GM12873 (cell line): Measurements from ENCODE around the gene MAVS.

ENCODE experiments used
- TF ChIP-seq, protein P1 (sequence below): IDR thresholded peaks from 2 replicates; pipeline ENCODE4 v1.5.1; 2012; ENCODE audit warnings: low read depth, mild to moderate bottlenecking, moderate library complexity, low read length, control low read depth; ENCODE audit not compliant: insufficient read depth; ENCODE audit errors: missing control alignments

The MAVS gene

DNA sequence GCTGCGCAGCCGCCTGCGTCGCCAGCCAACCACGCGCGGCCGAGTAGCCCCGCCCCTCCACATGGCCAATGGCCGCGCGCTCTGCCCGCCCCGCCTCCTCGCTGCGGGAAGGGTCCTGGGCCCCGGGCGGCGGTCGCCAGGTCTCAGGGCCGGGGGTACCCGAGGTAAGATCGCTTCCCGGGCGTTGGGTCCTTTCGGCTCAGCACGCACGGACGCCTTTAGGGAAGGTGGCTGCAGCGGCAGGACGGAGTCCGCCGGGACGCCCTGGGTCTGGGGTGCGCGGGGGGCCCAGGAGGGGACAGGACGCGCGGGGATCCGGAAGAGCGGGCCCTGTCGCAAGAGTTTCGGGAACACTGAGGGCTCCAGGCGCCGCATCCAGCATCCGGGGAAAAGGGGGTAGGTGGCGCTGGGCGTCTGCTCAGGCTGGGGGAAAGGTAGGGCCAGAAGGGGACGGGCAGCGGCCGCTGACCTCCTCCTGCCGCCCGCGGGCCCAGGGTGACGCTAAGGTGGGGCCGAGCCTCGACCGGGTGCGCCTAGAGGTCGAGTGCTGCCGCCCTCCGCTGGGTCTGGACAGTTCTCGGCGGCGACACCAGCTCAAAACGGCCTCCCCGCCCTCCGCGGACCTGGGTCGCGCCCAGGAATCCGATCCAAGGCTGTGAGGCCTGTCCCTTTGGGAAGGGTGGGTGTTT is at the start of gene MAVS:
Gene MAVS (plus strand): TSS at position 95 of the 689 bp plus-strand sequence. CDS start 7,791 bp downstream, outside the sequence.
- TF ChIP-seq, protein P1, sequence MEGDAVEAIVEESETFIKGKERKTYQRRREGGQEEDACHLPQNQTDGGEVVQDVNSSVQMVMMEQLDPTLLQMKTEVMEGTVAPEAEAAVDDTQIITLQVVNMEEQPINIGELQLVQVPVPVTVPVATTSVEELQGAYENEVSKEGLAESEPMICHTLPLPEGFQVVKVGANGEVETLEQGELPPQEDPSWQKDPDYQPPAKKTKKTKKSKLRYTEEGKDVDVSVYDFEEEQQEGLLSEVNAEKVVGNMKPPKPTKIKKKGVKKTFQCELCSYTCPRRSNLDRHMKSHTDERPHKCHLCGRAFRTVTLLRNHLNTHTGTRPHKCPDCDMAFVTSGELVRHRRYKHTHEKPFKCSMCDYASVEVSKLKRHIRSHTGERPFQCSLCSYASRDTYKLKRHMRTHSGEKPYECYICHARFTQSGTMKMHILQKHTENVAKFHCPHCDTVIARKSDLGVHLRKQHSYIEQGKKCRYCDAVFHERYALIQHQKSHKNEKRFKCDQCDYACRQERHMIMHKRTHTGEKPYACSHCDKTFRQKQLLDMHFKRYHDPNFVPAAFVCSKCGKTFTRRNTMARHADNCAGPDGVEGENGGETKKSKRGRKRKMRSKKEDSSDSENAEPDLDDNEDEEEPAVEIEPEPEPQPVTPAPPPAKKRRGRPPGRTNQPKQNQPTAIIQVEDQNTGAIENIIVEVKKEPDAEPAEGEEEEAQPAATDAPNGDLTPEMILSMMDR = no peak

DNA sequence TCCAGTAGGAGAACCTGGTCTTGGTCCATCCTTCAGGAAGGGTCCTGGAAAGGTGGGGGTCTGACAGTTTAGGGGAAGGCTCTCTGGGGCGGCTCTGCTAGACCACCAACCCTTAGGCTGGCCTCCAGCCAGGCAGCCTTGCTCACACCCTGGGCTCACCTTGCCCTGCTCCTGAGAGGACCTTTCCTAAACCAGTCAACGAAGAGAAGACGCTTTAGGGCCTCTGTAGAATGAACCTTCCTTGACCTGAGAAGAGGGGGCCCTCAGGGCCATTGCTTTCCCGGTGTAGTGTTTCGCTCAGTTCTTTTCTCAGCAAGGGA is 49.4 kb upstream of the MAVS start:
- TF ChIP-seq, protein P1 = no peak

DNA sequence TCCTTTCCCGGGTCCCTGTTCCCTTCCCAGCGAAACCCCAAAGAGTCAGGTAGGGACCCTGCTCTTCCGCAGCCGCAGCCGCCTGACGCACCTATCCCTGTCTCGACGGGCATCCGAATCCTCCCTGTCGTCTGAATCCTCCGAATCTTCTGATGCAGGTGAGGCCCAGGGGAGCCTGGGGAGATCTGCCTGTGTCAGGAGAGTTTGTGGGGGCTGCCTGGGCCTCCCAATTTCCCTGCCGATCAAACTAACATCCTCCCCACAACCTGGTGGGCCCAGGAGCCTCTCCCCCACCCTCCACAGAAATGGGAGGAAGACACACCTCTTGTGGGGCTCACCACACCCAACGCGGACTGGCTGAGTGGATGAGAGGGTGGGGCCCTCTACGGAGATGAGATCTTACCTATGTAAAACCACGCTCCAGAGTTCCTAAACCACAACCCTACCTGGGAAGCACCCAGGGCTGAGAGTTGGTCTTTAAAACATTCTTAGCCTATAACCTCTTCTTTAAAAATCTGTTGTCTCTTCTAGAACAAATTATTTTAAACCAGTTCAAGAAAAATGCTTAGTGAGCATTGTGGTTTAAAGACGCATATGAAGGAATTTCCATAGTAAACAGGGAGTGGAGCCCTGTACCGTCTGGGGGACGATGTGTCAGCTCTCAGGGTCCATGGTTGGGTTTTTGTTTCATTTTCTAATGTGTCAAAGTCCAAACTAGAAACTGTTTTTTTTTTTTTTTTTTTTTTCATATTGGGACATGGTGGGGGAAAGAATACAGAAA is 48.9 kb upstream of the MAVS start:
- TF ChIP-seq, protein P1 = no peak

DNA sequence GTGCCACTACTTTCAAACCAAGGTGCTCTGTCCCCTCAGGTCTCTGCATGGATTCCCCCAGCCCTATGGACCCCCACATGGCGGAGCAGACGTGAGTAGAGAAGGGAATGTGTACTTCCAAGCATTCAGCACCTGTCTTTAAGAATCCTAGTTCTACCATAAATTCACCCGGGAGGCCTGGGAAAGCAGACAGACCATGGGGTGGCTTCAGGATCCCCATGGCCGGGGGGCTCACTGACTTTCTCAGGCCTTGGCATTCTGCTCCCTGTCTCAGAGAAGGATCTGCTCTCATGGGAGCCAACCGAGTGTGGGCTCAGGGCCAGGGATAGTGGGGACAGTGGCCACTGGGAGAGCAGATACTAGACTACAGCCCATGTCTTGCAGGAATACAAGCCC is 48.3 kb upstream of the MAVS start:
- TF ChIP-seq, protein P1 = no peak

DNA sequence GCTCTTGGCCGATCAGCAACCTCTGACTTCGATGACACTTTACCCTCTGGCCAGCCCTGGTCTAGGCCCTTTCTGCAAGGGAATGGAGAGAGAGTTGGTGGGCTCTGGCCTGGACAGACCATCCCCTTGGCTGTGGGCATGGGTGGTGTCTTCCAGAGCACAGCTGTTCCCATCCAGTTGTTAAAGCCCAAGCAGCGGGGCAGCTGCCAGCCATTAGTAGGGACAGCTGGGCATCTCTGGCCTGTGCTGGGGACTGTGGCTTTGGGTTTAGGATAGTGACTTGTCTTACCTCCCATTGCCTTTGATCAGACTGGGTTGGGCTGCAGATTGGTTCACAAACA is 47.8 kb upstream of the MAVS start:
- TF ChIP-seq, protein P1 = no peak

DNA sequence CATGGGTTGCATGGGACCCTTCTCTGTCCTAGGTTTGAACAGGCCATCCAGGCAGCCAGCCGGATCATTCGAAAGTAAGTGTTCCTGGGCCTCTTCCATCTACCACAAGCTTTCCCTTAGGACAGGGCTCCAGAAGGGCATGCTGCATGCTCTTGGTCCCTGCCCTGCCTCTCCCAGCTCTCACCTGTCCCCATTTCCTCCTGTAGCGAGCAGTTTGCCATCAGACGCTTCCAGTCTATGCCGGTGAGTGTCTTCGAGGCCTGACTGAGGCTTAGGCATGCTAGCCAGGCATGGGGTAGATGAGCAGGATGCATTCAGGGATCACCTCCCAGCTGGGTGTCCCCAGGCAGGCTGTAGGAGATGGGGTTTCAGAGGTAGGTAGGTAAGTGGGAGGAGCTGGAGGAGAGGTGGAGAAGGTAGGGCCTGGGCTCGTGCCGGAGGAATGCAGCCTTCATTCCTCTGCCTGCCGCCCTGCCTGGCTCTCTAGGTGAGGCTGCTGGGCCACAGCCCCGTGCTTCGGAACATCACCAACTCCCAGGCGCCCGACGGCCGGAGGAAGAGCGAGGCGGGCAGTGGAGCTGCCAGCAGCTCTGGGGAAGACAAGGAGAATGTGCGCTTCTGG is 46.3 kb upstream of the MAVS start:
- TF ChIP-seq, protein P1 = no peak

DNA sequence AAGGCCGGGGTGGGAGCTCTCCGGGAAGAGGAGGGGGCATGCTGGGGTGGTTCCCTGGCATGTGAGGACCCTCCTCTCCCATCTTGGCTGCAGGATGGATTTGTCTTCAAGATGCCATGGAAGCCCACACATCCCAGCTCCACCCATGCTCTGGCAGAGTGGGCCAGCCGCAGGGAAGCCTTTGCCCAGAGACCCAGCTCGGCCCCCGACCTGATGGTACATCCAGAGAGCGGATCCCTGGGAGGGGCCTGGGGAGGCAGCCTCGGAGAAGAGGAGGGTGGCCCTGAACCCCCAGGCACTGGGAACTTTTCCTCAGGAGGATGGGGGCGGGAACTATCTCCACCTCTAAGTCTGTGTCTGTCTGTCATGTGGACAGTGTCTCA is 45.8 kb upstream of the MAVS start:
- TF ChIP-seq, protein P1 = no peak
